GM19025 (cell line): ENCODE measurements around the gene UBN2.
A peak's percentile ranks its signal among the peaks of the same experiment; 100 is the strongest.

Experiments used
- ATAC-seq: cut with Tn5 transposase; IDR thresholded peaks from one replicate; pipeline ENCODE4 v1.9.1; 2021; ENCODE audit warnings: mild to moderate bottlenecking, low read depth, moderate library complexity; ENCODE audit not compliant: unreplicated experiment

UBN2 gene

GRCh38 chr7:139341058-139341775 lies 110.2 kb downstream of the UBN2 start, which contains the start of gene FMC1:
FMC1 (plus strand) TSS chr7:139341337; CDS start chr7:139341385, 48 bp downstream.
- peak; percentile 38 for ATAC-seq

GRCh38 chr7:139341776-139342226 lies 110.8 kb downstream of the UBN2 start:
- no peak for ATAC-seq

GRCh38 chr7:139345042-139345441 lies 114.0 kb downstream of the UBN2 start:
- ATAC-seq: no peak

GRCh38 chr7:139351027-139351426 lies 120.0 kb downstream of the UBN2 start:
- ATAC-seq: no peak

- no peak for ATAC-seq
Observed at GRCh38 chr7:139354729-139355128, 123.7 kb downstream of the UBN2 start.

- no peak for ATAC-seq
Observed at GRCh38 chr7:139355320-139355719, 124.3 kb downstream of the UBN2 start.
